Measurements from ENCODE around the gene DNAAF8. TPM values are rescaled to one million over a fixed set of nuclear protein-coding genes. Genes with fewer than 3 reads are reported as not detected.
"Not testable (repeated sequence)": the region's sequence is repeated elsewhere in the genome, so short reads cannot be mapped to it uniquely, and the experiment has no call there.

Gene DNAAF8
- total RNA-seq, 1 donor from 2014 or later = 0.31 TPM

DNA sequence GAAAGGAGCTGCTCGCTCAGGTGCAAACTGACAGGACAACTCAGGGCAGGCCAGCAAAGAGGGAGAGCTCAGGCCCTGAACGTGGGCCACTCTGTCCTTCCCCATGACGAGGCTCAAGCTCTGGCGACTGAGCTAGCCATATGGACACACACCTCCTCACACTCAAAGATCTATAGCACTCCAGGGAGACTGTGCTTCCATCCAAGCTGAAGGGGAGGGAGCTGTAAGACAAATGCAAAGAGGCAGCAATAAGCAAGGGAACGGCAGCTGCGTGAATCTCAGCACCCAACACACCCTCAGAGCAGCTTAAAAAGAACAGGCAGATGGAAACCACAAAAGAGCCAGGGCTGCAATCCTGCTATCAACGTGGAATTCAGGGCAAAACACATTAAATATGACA lies 27.5 kb upstream of the DNAAF8 start:
- DNase-seq (ENCODE audit: low spot score) (no peak), ATAC-seq (no peak)
- intact Hi-C loops (cut with DNase I) = no loop called here

- no peak for ATAC-seq
- intact Hi-C loops (cut with DNase I) = no loop called here
- no peak for DNase-seq (ENCODE audit: low spot score)
Measured at GRCh38 chr16:4709481-4709880, 24.9 kb upstream of the DNAAF8 start.

GRCh38 chr16:4713663-4714501 lies 20.5 kb upstream of the DNAAF8 start:
- intact Hi-C loops (cut with DNase I) = no loop called here
- no peak for DNase-seq (ENCODE audit: low spot score)
- ATAC-seq = no peak

GRCh38 chr16:4714996-4715395 lies 19.3 kb upstream of the DNAAF8 start:
- intact Hi-C loops (cut with DNase I) = no loop called here
- ATAC-seq = no peak

DNA sequence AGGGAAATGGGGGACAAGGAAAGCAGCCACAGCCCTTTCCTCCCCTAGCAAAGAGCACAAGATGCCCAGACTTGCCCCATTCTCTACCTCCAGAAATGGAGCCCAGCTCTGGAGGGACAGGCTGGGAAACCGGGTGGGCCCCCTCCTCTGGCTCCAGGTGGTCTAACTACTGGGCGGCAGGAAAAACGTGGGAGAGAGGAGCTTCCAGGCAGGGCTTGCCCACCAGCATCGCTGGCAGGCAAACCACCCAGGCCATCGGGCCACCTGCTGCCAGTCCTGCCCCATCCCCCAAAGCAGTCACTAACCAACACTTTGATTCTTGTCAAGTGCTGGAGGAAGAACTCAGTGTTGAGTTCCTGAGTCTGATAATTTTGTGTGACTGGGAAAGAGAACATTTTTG lies 15.9 kb upstream of the DNAAF8 start:
- intact Hi-C loops (cut with DNase I) = no loop called here
- DNase-seq (ENCODE audit: low spot score) (no peak), ATAC-seq (no peak)

More at GRCh38 chr16:4714996-4715395, 19.3 kb upstream of the DNAAF8 start:
- DNase-seq (ENCODE audit: low spot score) = no peak

DNA sequence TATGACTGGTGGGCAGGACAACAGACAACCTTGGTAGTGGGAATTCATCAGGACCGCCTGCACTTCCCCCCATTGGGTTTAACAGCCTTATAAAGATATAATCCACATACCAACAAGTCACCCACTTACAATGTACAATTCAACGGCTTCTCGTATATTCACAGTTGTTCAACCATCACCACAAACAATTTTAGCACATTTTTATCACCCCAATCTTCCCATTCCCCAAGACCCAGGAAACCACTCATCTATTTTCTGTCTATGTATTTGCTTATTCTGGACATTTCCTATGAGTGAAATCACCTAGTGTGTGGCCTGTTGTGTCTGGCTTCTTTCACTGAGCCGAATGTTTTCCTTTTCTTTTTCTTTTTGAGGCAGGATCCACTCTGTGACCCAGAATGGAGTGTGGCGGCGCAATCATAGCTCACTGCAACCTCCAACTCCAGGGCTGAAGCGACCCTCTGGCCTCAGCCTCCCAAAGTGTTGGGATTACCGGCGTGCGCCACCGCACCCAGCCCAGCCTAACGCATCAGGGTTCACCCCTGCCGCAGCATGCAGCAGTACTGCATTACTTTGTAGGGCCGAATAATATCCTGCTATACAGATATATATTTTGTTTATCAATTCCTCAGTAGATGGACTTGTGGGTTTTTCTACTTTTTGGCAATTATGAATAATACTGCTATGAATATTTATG lies 11.1 kb upstream of the DNAAF8 start:
- ATAC-seq (no peak), DNase-seq (ENCODE audit: low spot score) (no peak)
- intact Hi-C loops (cut with DNase I) = no loop called here

DNA sequence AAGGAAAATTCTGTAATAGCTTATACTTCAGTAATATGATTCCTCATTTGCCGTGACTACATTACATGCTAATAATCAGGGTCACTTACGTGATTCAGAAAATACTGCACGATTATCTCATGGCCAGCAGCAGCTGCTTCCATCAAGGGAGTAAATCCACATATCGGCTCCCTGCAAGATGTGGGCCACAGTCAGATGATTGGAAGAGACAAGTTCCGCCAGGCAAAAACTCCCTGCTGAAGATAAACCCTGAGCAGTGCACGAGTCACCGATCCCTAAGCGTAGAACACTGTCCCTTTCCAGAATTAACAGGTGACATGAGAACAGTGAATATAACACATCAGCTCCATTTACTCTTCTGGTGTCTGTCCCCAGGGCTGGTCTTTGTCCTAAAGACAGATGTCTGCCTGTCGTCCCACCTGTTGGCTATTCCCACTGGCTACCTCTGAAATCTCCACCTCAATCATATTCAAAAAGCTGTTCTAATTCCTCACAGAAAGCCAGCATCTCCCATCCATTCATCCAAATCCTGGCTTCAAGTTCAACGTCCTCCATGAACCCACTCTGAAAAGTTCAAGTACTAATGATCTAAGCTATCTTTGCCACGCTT lies 9.6 kb upstream of the DNAAF8 start:
- intact Hi-C loops (cut with DNase I) = no loop called here
- ATAC-seq (no peak), DNase-seq (ENCODE audit: low spot score) (no peak)

GRCh38 chr16:4726616-4727015 lies 7.7 kb upstream of the DNAAF8 start:
- DNase-seq (ENCODE audit: low spot score) (no peak), ATAC-seq (peak; percentile 24)
- intact Hi-C loops (cut with DNase I) = no loop called here

GRCh38 chr16:4728676-4729075 lies 5.7 kb upstream of the DNAAF8 start:
- intact Hi-C loops (cut with DNase I) = no loop called here
- ATAC-seq = no peak
- DNase-seq (ENCODE audit: low spot score) = no peak

- ATAC-seq = no peak
- no peak for DNase-seq (ENCODE audit: low spot score)
- intact Hi-C loops (cut with DNase I) = no loop called here
Measured at GRCh38 chr16:4729876-4730275, 4.5 kb upstream of the DNAAF8 start.

GRCh38 chr16:4733211-4733742 lies 1.1 kb upstream of the DNAAF8 start:
- intact Hi-C loops (cut with DNase I) = no loop called here
- ATAC-seq = no peak
- no peak for DNase-seq (ENCODE audit: low spot score)

- DNase-seq (ENCODE audit: low spot score) = peak; percentile 68
- intact Hi-C loops (cut with DNase I) = no loop called here
- ATAC-seq = no peak
Measured at GRCh38 chr16:4733747-4734062, 632 bp upstream of the DNAAF8 start.

DNA sequence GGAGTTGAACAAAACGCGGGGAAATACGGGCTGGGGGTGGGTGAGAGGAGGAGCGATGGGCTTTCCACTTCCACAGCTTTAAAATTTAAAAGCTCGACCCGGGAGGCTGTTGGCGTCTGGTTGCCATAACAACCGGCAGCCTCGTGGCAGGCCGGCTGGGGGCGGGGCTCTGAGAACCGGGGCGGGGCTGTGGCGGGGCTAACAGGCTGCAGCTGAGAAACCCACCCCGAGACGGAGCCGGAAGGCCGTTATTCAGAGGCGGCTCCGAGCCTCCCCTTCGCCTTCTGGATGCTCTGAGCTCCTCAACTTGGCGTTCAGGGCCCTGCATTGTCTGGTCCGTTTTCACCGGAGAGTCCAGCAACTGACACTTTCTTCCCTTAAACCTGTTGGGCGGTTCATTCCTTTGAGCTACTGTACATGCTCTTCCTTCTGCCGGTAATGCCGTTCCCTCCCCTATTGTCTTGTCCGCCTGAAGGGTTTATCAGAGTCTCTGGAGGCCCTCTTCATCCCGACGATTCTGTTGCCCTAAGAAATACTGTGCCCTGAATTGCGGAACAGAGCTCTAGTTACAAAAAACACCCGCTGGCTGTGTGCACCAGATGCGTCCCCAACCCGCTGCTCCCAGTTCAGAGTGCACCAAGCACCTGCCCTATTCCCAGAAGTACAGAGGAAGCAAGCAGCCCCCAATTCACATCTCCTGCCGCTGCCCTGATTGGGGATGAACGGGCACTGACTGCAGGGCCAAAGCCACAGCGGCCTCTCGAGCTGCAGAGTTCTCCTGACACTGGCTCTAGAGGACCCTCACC lies 596 bp downstream of the DNAAF8 start:
- intact Hi-C loops (cut with DNase I) = no loop called here
- DNase-seq (ENCODE audit: low spot score) (peak; percentile 94), ATAC-seq (peak; percentile 92)

GRCh38 chr16:4736546-4736945 lies 2.2 kb downstream of the DNAAF8 start:
- intact Hi-C loops (cut with DNase I) = no loop called here
- DNase-seq (ENCODE audit: low spot score) (no peak), ATAC-seq (no peak)

GRCh38 chr16:4737545-4737944 lies 3.2 kb downstream of the DNAAF8 start:
- DNase-seq (ENCODE audit: low spot score) (no peak), ATAC-seq (no peak)
- intact Hi-C loops (cut with DNase I) = no loop called here

- DNase-seq (ENCODE audit: low spot score); ATAC-seq; intact Hi-C loops (cut with DNase I): not testable (repeated sequence)
Measured at GRCh38 chr16:4738370-4738769, 4.0 kb downstream of the DNAAF8 start.

DNA sequence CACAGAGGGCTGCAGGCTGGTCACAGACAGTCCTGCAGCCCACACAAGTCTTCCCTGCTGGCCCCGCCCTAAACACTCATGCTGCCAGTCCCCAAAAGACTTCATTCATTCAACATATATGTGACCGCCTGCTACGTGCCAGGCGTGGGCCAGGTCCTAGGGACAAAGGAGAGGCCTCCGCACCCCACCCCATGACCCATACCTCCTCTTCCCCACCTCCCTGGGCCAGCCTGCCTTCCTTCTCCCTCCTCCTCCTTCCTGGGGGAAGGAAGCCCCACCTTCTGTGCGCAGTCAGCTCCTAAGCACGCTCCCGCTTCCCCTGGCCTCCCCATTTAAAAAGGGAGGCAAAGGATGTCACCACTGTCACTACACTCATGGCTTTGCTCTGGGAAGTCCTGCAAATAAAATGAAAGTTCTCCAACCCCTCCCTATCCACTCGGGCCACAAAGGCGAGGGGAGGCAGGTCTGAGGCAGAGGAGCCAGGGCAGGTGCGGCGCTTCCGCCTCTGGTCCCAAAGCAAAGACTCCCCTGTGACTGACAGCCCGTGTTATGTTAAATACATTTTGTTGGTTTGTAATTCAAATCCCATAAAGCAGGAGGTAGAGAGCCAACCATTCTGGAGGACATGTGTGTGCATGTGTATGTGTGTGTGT lies 9.0 kb downstream of the DNAAF8 start:
- DNase-seq (ENCODE audit: low spot score) = no peak
- no peak for ATAC-seq
- intact Hi-C loops (cut with DNase I) = no loop called here

- no peak for ATAC-seq
- DNase-seq (ENCODE audit: low spot score) = no peak
- intact Hi-C loops (cut with DNase I) = no loop called here
Measured at GRCh38 chr16:4744555-4745273, 10.4 kb downstream of the DNAAF8 start.

All from sciatic nerve (tissue), 2 donors.